Thymus (tissue), 11 donors: ENCODE data around the gene STMN3. TPM values are rescaled to one million over a fixed set of nuclear protein-coding genes. Genes with fewer than 3 reads are reported as not detected.
"Not testable (repeated sequence)": the region's sequence is repeated elsewhere in the genome, so short reads cannot be mapped to it uniquely, and the experiment has no call there.

Experiments
- DNase-seq, 9 donors: peaks; one replicate each; pipeline ENCODE4 v3.0.0-alpha.2; 2013; ENCODE audit warnings: low spot score in 9 of 9, low read depth in 6 of 9, missing footprints in 1 of 9
- H3K27ac ChIP-seq, 2 donors: one replicate each; pipeline ENCODE4 v1.5.1; 2013; ENCODE audit warnings: control low read depth in 1 of 2, low read depth in 1 of 2, low read length in 1 of 2, mild to moderate bottlenecking in 1 of 2, moderate library complexity in 1 of 2
- H3K27me3 ChIP-seq, 2 donors: one replicate each; pipeline ENCODE4 v1.5.1; 2013; ENCODE audit warnings: low read length in 1 of 2; ENCODE audit not compliant: control insufficient read depth in 2 of 2, insufficient read depth in 1 of 2
- H3K36me3 ChIP-seq, 2 donors: one replicate each; pipeline ENCODE4 v1.5.1; 2013; ENCODE audit warnings: low read length in 1 of 2, mild to moderate bottlenecking in 1 of 2, moderate library complexity in 1 of 2; ENCODE audit not compliant: control insufficient read depth in 2 of 2, insufficient read depth in 2 of 2
- H3K4me1 ChIP-seq, 2 donors: one replicate each; pipeline ENCODE4 v1.5.1; 2013; ENCODE audit warnings: low read length in 2 of 2; ENCODE audit not compliant: control insufficient read depth in 2 of 2, insufficient read depth in 2 of 2
- H3K4me3 ChIP-seq, 2 donors: one replicate each; pipeline ENCODE4 v1.5.1; 2013; ENCODE audit warnings: low read length in 2 of 2, control low read depth in 1 of 2, mild to moderate bottlenecking in 1 of 2
- H3K9me3 ChIP-seq, 2 donors: one replicate each; pipeline ENCODE4 v1.5.1; 2013; ENCODE audit warnings: low read length in 1 of 2, mild to moderate bottlenecking in 1 of 2; ENCODE audit not compliant: control insufficient read depth in 2 of 2, insufficient read depth in 1 of 2
- WGBS: extraction: QIAGEN DNeasy Blood & Tissue Kit; methylation state at CpG from one replicate; pipeline ENCODE4 v1.1.7; 2013; 5-methylcytosine and 5-hydroxymethylcytosine counted together
- polyA plus RNA-seq: library from polyadenylated mRNA; stranded (reverse); fragments of 200-250 nt; gene quantifications from one replicate; pipeline ENCODE4 v1.2.3, GENCODE V29; 2013
- total RNA-seq: library from RNA; stranded (reverse); fragments of 120-200 nt; gene quantifications from one replicate; pipeline ENCODE4 v1.2.4, GENCODE V29; 2013
- donor health status: healthy.

Gene STMN3
- total and polyA plus RNA-seq, 2 donors, result 71.5 to 77.9 TPM

DNA sequence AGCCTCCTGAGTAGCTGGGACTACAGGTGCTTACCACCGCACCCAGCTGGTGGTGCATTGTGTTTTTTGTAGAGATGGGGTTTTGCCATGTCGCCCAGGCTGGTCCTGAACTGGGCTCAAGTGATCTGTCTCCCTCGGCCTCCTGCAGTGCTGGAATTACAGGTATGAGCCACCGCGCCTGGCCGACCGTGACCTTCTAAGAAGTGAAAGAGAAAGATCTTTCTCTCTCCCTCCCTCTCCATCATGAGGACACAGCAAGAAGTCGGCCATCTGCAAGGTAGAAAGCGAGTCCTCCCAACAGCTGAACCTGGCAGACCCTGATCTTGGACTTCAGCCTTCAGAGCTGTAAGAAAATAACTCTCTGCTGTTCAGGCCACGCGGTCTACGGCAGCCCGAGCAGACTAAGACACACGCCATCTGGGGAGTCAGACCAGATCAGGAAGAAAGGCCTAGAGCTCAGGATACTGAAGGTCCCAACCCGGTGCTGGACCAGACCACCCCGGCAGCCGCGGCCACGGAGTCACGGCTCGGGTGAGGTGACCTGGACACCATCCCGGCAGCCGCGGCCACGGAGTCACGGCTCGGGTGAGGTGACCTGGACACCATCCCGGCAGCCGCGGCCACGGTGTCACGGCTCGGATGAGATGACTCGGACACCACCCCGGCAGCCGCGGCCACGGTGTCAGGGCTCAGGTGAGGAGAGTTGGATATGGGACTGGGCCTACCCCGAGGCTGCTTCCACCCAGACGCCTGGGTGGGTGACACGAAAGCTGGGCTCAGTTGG is 35.9 kb downstream of the STMN3 start:
- no peak overlapping the region for H3K4me3 ChIP-seq

GRCh38 chr20:63613863-63614594 is 39.2 kb downstream of the STMN3 start:
- H3K27ac ChIP-seq, H3K27me3 ChIP-seq, DNase-seq, H3K9me3 ChIP-seq, H3K4me3 ChIP-seq, H3K4me1 ChIP-seq: not testable (repeated sequence)
- H3K36me3 ChIP-seq, result peaks cover 48 to 51% of the 10 kb centered on the region in 2 donors
- WGBS, result 94% methylated on average over 18 of the region's 18 CpGs

More for the DNA sequence above, 35.9 kb downstream of the STMN3 start:
- H3K9me3 ChIP-seq, result peaks cover 0 to 5% of the 10 kb centered on the region in 2 donors
- H3K27me3 ChIP-seq, result no peaks in the 10 kb centered on the region
- H3K27ac ChIP-seq, result no peak overlapping the region
- peaks cover 54 to 56% of the 10 kb centered on the region in 2 donors for H3K36me3 ChIP-seq
- WGBS, result 97% methylated on average over 41 of the region's 41 CpGs
- no peaks in the 10 kb centered on the region for H3K4me1 ChIP-seq
- no peak for DNase-seq

- Histone ChIP-seq H3K4me3 (no peak overlapping the region), H3K36me3 (peaks cover 32 to 35% of the 10 kb centered on the region in 2 donors), H3K4me1 (no peaks in the 10 kb centered on the region), H3K9me3 (peaks cover 0 to 5% of the 10 kb centered on the region in 2 donors), H3K27me3 (no peaks in the 10 kb centered on the region), H3K27ac (no peak overlapping the region)
- 89% methylated on average over 20 of the region's 20 CpGs for WGBS
- DNase-seq, result no peak
These were observed 40.8 kb downstream of the STMN3 start for GRCh38 chr20:63612276-63612931.

- peaks cover 26 to 27% of the 10 kb centered on the region in 2 donors for H3K36me3 ChIP-seq
- 96% methylated on average over 10 of the region's 10 CpGs for WGBS
- H3K9me3 ChIP-seq, result peaks cover 0 to 5% of the 10 kb centered on the region in 2 donors
- DNase-seq, result no peak
- H3K4me1 ChIP-seq, result no peaks in the 10 kb centered on the region
- H3K27me3 ChIP-seq, result no peaks in the 10 kb centered on the region
- H3K27ac ChIP-seq, result no peak overlapping the region
- no peak overlapping the region for H3K4me3 ChIP-seq
These were observed 41.6 kb downstream of the STMN3 start for GRCh38 chr20:63611646-63612045.

DNA sequence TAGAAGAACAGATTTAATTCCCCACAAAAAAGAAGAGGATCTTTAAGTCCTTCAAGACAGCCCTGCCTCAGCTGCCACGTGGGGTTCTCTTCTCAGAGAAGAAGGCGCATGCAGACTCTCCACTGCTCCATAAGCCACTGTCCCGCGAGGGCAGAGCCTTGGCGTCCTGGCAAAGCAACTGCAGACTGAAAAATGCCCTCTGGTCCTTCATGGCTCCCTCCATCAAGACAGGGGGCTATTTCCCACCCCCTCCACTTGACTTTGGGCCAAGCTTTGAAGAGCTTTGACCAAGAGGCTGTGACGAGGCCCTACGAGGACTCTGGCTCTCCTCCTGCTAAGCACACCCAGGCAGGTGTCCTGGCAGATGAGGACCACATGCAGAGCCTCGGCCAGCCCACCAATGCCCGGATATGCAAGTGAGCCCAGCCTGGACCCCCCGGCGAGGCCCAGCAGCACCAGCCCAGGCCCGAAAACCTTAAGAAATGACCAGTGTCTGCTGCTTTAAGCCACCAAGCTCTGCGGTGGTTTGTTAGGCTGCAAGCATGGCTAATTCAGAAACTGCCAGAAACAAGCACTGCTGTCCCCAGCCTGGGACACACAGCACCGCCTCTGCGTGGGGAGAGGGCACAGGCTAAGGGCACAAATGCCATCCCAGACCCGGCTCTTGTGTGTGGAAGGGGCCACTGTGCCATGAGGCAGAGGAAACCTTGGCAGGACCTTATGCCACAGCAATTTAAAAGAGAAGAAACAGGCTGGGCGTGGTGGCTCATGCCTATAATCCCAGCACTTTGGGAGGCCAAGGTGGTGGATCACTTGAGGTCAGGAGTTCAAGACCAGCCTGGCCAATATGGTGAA is 42.4 kb downstream of the STMN3 start:
- WGBS, result 96% methylated on average over 17 of the region's 17 CpGs
- Histone ChIP-seq H3K27me3 (no peaks in the 10 kb centered on the region), H3K4me1 (no peaks in the 10 kb centered on the region), H3K27ac (no peak overlapping the region), H3K9me3 (peaks cover 0 to 5% of the 10 kb centered on the region in 2 donors), H3K36me3 (peaks cover 22% of the 10 kb centered on the region in 2 donors), H3K4me3 (no peak overlapping the region)
- no peak for DNase-seq

- DNase-seq, result no peak
- H3K27me3 ChIP-seq, result no peaks in the 10 kb centered on the region
- H3K27ac ChIP-seq, result no peak overlapping the region
- peaks cover 21 to 31% of the 10 kb centered on the region in 2 donors for H3K36me3 ChIP-seq
- no peaks in the 10 kb centered on the region for H3K4me1 ChIP-seq
- WGBS, result 73% methylated on average over 9 of the region's 9 CpGs
- peaks cover 0 to 9% of the 10 kb centered on the region in 2 donors for H3K9me3 ChIP-seq
- H3K4me3 ChIP-seq, result no peak overlapping the region
These were observed 46.5 kb downstream of the STMN3 start for GRCh38 chr20:63606686-63607085.

DNA sequence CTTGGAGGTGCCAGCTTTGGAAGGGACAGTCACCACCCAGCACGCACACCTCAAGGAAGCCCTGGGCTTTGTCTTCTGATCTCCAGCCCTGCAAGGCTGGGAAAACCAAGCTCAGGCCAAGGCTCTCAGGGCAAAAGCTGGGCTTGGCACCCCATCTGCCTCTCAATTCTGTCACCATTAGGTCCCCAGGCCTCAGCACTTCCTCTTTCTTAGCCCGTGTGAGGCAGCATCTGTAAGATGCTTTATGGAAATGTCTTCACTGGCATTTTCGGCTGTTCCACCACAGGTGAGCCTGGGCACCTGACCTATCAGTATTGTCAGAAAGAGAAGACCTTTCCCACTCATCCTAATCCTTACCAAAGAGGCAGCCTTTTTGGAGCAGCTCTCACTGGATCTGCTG is 50.9 kb downstream of the STMN3 start:
- no peak overlapping the region for H3K27ac ChIP-seq
- DNase-seq, result no peak
- peaks cover 57 to 63% of the 10 kb centered on the region in 2 donors for H3K36me3 ChIP-seq
- whole genome bisulfite sequencing, result 82% methylated on average over 3 of the region's 3 CpGs
- peaks cover 0 to 11% of the 10 kb centered on the region in 2 donors for H3K9me3 ChIP-seq
- H3K4me1 ChIP-seq, result peaks cover 10 to 18% of the 10 kb centered on the region in 2 donors
- H3K4me3 ChIP-seq, result no peak overlapping the region
- no peaks in the 10 kb centered on the region for H3K27me3 ChIP-seq

DNA sequence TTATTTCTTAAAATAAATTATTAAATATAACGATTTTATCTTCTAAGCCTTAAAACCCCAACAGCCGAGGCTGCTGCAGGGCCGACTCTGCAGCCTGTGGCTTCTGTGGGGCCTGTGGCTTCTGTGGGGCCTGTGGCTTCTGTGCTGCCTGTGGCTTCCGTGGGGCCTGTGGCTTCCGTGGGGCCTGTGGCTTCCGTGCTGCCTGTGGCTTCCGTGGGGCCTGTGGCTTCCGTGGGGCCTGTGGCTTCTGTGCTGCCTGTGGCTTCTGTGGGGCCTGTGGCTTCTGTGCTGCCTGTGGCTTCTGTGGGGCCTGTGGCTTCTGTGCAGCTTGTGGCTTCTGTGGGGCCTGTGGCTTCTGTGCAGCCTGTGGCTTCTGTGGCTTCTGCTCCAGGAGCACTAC is 51.5 kb downstream of the STMN3 start:
- not testable (repeated sequence) for H3K4me3 ChIP-seq, H3K27ac ChIP-seq, H3K27me3 ChIP-seq, DNase-seq
- WGBS, result 16% methylated on average over 8 of the region's 8 CpGs
- H3K4me1 ChIP-seq, result peaks cover 11 to 23% of the 10 kb centered on the region in 2 donors
- H3K36me3 ChIP-seq, result peaks cover 62 to 63% of the 10 kb centered on the region in 2 donors
- peaks cover 0 to 11% of the 10 kb centered on the region in 2 donors for H3K9me3 ChIP-seq
